GM19043 (cell line): ENCODE measurements around the gene MTSS2.

ENCODE experiments used
- ATAC-seq: cut with Tn5 transposase; IDR thresholded peaks from one replicate; pipeline ENCODE4 v1.9.1; 2021; ENCODE audit warnings: low read depth; ENCODE audit not compliant: unreplicated experiment

The MTSS2 gene, protein sequence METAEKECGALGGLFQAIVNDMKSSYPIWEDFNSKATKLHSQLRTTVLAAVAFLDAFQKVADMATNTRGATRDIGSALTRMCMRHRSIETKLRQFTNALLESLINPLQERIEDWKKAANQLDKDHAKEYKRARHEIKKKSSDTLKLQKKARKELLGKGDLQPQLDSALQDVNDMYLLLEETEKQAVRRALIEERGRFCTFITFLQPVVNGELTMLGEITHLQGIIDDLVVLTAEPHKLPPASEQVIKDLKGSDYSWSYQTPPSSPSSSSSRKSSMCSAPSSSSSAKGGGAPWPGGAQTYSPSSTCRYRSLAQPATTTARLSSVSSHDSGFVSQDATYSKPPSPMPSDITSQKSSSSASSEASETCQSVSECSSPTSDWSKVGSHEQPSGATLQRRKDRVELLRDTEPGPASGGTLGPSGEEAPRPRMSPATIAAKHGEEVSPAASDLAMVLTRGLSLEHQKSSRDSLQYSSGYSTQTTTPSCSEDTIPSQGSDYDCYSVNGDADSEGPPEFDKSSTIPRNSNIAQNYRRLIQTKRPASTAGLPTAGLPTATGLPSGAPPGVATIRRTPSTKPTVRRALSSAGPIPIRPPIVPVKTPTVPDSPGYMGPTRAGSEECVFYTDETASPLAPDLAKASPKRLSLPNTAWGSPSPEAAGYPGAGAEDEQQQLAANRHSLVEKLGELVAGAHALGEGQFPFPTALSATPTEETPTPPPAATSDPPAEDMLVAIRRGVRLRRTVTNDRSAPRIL

DNA sequence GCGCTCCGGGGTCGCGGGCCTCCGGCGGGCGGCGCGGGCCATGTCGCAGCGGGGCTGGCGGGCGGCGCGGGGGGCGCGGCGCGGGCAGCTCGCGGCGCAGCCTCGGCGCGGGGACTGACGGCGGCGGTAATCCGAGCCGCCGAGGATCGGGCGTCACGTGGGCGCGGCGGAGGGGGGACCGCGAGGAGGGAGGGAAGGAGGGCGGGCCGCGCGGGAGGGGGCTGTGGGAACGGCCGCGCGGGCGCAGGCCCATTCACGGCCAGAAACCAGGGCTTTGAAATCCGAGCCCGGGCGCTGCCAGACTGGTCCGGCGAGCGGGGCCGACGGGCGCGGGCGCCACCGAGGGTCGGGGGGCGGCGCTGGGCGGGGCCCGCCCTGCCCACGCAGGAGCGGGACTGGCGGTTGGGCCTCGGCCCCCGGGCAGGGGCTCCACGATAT is at the start of gene MTSS2:
Gene MTSS2, minus strand, starts transcription at position 116 of the 438 bp plus-strand sequence. CDS start 262 bp downstream, outside the sequence.
- no peak for ATAC-seq

DNA sequence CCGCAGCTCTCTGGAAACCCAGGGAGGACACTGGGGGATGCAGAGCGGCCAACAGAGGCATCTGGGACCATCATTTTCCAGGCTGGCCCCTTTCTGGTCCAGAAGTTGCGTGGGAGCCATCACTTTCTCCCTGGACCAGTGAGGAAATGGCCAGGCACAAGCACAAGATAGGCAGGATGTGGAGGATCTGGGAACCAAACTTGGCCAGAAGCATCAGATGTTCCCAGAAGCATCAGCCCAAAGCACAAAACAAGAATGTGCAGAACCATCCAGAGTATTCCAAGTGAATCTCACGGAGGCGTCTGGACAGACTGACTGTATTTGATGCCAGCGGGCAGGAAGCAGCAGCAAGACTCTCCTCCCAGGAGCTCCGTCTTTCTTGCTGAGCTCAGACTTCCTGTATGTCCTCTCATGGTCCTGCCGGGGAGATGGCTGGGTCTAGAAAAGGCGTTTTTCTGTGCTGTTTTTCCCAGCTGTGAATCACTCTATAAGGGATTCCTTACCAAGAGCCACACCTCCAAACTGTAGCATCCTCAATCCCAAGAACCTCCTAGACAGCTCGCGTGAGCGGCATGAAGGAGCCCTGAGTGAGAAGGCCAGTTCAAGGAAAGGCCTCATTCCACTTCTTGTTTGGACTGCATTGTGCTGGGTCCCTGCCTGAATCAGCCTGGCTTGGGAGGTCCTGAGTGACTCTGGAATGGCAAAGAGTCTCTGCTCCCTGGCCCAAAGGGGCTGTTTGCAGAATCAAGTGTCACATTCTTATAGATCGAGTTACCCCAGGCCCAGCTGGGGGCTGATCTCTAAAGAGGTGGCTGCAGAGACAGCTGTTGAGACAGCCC is 49.5 kb upstream of the MTSS2 start:
- ATAC-seq: no peak

DNA sequence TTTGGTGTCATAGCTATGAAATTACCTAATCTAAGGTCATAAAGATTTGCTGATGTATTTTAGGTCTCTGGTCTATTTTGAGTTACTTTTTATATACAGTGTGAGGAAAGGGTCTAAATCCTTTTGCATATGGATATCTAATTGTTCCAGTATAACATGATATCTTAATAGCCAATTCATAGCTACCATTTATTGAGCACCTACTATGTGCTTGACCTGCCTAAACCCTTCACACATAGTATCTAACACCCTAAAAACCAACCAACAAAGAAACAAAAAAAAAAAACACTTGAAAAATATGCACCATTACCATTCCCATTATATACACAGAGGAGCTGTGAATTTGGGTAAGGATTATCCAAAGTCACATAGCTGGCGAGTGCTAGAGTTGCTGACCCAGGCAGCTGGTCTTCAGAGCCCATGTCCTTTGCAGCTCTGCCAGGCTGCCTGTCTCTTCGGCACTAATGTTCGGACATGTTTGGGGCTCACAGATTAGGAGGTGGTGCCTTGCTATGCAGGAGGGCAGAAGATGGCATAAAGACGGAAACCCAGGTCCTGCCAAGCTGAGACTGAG is 48.8 kb upstream of the MTSS2 start:
- no peak for ATAC-seq

DNA sequence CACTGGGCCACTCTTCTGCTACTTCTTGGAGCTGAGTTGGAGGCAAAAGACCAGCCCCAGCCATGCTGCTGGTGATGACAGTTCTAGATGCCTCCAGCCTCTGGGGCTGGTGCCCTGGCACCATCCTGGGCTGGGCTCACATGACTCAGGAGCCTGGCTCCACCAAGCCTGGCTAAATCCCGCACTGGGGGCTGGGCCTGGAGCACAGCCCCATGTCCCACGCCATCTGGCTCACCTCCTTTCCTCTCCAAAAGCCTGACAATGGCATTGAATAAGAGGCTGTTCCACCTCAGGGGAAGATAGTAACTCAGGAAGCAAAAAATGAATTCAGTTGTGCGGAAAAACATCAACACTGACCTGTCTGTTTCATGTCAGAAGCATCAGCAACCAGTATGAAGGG is 45.1 kb upstream of the MTSS2 start:
- no peak for ATAC-seq

DNA sequence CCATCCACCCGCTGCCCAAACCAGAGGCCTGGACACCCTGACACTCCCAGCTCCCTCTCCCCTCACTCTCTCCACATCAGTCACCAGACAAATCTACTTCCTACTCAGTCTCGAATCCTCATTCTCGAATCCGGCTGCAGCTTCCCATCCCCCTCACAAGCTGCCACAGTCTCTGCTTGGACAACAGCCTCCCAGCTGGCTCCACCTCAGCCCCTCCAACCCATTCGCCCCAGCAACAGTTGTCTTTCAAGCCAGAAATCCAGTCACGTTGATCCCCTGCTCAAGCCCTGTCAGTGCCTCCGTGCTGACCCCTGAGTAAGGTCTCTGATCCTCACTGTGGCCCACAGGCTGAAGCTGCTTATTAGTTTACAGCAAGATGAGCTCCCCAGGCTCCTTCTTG is 44.2 kb upstream of the MTSS2 start:
- ATAC-seq: no peak

DNA sequence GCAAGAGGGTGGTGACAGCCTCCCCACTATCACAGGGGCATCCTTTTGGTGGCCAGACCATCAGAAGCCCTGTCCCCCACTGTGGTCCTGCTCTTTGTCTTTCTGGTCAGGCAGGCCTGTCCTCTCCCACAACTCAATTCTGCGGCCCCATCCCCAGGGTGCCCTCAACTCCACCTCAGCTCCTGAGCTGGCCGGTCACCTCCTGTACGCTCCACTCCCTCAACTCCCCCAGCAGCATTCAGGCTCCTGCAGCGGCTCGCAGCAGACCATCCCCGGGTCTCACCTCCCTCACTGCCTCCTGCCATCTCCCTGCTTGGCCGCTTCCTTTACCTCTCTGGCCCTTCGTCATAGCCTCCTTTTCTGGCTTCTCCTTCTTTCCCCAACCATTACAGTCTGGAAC is 43.4 kb upstream of the MTSS2 start:
- ATAC-seq: no peak

DNA sequence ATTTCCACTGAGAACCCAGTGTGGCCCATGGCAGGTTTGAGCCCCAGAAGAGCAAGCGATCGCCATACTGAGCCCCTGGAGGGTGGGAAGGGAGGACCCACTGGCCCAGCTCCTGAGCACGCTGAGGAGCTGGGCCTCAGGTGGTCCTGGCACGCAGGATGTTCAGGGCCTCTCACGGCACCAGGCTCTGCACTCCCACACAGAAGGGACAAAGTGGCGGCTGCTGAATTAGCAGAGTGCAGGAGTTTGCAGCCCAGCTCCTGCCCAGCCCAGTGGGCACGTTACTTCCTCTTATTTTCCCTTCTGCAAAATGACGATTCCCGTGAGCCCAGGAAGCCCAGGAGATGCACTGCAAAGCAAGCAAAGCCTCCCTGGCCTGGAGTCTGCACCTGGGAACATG is 42.3 kb upstream of the MTSS2 start:
- ATAC-seq: no peak

DNA sequence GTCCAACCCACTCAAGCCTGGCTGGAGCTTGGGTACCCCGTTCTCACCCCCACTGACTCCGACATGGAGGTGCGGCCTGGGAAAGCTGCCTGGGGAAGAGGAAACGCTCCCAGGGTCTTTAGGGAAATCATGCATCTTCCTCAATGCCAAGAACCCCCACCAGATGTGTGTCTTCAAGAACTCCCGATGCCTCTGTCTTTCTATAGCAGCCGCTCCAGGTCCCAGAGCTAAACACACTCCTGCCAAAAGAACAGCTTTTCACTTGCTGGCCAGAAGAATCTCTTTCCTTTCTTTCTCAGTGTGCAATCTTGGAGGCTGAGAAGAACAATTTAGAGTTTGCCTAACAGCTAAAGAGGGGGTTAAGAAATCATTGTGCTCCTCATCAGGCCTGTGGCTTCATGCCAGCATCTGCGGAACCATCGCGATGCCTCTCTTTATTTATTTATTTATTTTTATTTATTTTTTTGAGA is 41.1 kb upstream of the MTSS2 start:
- ATAC-seq: no peak

DNA sequence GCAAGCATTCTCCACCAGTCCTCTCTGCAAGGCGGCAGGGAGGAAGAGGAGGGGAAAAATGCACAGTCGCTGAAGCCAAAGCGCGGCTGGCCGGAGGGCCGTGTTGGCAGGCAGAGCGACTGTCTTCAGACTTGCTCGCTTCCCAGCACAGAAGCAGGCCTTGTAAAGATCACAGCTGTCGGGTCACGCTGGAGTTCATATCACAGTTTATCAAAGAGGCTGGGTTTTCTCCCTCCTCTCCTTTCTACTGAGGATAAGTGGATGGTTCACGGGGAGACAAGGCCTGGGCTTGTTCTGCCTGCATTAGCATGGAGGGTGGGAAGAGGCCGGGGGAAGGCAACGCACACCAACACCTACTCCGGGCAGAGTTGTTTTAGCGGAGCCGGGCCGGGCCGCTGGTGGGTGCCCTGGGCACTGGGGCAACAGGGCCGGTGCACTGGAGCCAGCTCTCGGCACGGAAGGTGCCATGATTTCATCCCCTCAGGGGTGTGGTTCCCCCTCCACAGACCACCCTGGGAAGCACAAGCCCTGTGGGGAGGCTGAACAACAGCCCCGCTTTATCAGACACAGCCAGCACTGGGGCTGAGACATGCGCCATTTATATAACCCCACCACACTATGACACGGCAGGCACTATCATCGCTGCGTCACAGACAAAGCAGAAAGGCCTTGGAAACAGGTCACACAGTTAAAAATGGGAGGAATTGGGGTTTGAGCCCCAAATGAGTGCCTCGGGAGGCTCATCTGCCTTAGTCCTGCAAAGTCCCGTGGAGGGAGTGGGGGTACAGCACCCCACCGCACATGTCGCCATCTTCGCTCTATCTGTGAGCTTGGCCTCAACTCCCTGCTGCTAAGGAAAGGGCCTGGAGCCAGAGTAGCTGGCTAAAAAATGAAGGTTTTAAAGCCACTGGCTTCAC is 40.3 kb upstream of the MTSS2 start:
- no peak for ATAC-seq

DNA sequence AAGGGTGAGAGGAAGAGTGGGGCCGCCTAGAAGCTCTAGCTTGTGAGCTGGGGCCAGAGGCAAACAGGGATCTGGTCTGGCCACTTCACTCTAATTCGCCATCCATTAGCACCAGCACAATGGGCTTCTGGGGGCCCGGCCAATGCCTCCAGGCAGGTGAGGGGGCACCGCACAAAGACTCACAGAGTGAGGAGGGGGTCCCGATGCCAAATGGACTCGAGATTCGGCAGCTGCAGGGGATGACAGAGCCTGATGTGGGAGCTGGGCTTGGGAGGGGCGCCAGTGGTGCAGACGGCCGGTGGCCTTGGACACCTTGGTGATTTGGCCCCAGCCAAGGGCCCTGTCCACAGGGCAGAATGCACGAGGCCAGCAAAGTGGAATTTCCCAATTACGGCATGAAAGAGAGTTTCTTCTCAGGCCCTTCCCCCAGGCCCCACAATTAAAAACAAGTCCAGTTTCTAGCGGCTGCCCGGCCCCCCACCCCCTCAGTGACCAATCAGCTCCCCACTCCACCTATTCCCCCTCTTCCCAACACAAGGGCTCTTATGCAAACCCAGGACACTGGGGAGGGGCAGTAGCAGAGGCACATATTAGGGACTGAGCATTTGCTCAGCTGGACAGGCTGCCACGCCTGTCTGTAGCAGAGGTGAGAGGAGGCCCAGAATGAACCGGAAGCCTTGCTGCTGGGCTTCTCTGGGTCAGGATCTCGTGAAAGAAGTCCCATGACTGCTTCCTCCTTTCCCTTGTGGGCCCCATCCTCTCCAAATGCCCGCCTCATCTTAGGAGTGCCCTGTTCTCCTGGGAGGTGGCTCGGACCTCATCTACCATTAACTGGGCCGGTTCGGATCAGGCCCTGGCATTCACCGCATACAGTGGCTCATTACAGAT is 39.4 kb upstream of the MTSS2 start:
- ATAC-seq: no peak

DNA sequence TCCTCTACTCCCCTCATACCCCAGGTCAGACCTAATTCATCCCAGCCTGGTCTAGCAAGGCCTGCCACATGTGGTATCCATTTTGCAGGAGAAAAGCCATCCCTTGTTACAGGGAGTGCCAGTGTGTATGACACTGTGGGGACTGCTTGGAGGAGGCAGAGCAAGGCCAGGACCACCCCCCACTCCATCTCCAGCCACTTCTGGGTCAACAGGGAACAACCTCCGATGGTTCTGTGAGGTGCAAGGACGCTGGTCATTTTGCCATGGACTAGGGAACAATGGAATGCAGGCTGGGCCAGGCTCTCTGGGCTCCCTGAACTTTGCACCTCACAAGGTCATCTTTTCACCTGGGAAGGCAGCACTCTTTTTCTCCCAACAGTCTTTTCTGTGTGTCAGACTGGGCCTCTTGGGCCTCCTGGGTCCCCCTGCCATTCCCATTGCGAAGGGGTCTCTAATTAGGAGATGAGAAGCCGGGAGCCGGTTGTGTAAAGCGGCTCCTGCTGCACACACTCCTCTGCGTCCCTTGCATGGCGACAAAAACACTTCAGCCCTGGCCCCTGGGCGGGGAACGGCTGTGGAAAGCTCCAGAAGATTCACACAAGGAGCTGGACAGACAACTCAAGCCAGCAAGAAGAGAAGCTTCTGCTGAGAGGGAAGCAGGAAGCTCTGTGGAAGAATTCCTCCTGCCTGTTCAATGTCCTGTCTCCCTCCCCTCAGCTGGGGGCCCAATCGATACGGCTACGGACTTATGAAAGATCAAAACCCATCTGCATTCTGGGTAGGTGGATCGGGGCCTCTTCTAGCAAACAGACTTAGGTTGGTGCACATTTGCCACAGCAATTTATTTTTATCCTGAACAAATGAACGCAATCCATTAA is 38.5 kb upstream of the MTSS2 start:
- no peak for ATAC-seq

DNA sequence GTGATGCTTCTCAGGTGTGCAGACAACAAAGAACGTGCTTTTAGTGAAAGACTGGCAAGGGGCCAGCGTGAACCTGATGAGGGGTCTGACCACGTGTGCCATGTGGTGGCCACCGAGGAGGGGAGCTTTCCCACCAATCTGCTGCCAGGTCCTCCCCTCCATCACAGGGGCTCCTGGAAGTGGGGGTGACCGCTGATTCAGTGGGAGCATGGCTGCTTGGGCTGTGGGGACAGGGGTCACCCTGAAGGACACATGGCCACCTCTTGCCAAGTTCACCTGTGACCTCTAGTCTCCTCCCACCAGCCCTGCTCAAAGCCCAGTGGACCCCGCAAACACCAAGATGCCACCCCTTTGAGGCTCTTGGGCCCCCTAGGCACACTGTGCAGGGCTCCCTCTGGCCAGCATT is 37.9 kb upstream of the MTSS2 start:
- no peak for ATAC-seq

DNA sequence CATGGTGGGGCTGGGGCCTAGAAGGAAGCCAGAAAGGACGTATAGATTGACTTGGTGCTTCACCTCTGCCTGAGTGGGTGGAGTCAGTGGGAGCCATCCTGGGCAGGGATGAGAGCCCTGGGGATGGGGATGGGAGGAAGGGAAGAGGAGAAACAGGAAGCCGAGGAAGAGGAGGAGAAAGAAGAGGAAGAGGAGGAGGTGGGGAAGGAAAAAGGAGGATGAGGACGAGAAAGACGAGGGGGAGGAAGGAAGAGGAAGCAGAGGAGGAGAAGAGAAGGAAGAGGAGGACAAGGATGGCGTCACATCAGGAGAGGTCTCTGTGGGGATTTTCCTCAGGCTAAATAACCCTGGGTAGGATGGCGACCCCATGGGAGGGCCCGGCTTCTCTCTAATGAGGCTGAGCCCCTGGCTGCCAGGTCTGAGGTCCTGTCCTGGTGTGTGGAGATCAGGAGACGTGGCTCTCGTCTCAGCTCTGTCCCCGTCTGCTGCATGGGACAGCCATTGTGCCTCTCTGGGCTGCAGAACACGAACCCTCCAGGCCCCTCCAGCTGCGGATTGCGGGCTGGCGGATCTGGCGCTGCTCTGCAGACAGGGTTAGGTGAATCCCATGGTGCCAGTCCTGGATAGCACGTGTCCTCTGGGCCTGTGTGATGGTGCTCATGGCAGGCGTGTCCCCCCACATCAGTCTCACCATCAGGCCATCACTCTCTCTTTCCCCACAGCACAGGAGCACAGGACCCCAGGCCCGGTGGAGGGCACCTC is 35.5 kb upstream of the MTSS2 start:
- no peak for ATAC-seq

DNA sequence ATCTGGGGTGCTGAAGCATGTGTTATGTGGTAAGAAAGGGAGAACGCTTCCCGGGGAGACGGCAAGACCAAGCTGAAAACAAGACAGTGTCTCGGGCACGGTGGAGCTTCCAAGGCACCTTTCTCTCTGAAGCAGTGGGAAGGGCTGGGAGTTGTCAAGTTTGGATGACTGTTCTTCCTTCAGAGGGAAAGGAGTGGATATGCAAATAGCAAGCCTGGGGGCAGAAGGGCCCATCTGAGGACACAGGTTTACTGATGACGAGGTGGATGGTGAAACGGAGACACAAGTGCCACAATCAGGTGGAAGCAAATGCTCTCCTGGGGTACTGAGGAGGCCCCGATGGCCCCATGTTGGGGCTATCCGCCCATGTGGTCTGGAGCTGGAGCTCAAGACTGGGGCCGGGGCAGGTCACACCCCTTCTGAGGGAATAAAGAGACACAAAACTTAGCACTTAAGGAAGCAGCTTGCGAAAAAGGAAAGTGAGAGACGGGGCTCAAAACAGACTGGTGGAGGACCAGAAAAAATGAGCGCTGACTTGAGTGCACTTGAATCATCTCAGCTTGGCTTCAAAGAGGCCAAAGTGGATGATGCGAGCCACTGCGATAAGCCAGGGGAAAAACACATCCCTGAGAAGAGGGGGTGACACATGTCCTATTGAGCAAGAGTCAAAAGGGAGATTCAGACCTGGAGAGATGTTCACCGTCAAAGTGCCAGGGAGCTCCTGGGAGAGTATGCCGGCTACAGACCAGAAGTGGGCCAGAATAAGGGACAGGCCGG is 34.8 kb upstream of the MTSS2 start:
- ATAC-seq: no peak

DNA sequence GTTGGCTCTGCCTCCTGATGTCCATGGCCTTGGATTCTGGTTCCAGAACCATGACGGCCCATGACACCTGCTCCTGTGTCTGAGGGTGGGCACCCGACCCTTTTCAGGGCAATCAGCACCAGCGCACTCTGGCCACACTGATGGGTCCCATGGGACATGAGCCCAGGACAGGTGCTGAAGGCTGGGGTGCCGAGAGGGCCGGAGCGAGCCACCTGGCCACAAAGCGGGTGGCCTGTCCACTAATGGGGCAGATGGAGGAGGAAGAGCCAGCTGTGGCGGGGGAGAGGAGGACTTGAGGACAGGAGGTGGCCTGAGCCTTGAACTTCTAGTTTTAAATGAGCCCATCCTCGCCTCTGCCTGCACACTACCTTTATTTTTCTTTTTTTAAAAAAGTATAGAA is 31.2 kb upstream of the MTSS2 start:
- no peak for ATAC-seq

DNA sequence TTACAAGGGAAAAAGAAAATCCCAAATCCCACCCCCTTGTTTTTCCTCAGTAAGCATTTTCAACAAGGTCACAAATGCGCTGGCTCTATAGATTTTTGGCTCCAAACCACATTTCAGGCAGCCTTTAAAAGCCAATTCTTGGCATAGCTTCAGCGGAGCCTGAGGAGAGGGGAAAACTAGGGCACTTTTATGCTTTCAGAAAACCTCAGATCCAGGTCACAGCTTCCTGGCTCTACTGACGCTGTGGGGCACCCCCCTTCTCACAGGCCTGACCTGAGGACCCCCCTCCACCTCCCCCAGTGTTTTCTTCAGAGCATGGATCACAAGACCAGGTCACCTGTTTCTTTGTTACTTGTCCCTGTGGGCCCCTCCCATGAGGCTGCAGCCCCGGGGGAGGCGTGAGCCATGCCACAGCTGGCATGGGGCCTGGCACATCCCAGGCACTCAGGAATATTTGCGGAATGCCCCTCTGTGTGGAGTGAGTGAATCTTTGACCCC is 30.1 kb upstream of the MTSS2 start:
- ATAC-seq: no peak
